Iris pigment epithelial cell (primary cell): ENCODE data around the gene ADRM1.

Experiments
- DNase-seq: peaks from one replicate; pipeline ENCODE4 v3.0.0-alpha.2; 2011; ENCODE audit warnings: low read depth

ADRM1 gene

DNA sequence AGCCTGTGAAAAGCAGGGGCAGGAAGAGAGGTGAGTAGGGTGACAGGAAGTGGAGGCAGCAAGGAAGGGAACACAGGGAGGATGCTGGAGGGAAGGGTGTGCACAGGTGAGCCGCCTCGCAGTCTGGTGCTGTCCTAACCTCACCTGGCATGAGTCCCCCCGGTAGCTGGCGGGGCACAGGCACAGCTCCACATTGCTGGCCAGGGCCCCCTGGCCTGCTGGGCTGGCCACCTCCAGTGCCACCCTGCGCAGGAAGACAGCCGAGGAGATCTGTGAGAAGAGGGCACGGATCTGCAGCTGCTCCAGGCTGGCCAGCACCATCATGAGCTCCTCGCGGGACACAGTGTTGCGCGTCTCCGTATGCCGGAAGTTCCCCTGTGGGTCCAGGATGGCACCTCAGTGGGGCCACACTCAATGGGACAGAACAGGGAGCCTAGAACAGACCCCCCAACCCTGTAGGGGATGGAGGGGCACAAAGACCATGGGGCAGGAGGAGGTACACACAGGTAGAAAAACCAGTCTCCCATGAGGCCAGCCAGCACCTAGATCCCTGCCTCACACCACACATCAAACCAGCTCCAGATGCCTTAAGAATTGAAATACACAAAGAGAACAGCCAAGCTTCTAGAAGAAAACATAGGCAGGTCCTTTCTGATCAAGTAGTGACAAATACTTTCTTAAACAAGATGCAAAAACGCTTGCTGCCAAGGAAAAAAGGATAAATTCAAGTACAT lies 22.5 kb downstream of the ADRM1 start:
- no peak for DNase-seq

DNA sequence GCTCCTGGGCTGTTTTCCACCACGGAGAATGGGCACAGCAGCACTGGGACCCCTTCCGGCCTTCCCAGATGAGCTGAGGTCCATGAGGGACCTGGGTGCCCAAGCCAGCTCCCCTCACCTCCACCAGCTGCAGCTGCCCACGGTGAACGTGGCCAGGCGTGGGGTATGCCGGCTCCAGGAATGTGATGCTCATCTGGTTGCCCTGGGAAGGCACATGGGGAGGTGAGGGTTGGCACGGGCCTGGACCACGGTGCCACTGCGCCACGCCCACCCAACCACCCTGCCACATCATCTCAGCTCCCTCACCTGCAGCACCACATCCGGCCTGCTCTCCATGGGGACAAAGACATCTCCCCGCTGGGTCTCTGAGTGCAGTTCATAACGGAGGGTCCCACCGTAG lies 23.8 kb downstream of the ADRM1 start:
- DNase-seq: no peak

DNA sequence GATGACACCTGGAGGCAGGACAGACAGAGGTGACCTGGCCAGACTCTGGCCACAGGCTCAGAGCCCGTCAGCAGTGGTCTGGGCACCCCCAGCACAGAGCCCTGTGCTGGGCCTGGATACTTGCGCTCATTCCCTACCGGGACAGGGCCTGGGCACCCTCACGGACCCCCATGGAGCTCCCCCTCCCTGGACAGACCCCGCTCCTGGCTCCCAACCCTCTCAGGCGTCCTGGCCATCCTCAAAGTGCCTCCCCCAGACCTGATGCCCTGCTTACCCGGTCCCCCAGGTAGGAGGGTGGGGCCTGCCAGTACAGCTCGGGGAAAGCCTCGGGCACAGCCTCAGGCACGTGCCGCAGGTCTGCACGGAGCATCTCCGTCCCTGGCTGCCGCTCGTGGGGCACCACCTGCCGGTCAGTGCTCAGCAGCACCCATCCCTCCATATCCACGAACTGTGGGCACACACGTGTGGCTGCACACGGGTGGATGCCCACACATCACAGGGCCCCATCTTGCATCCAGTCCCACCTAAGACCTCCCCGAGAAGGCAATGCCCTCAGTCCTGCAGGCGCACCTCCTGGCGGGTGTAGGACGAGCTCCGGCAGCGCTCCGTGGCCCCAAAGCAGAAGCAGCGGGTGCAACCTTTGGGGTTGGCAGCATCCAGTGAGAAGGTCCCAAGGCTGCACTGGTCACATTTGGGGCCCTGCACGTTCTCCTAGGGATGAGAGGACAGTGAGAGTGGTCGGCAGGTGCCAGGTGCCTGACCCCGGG lies 24.3 kb downstream of the ADRM1 start:
- no peak for DNase-seq

DNA sequence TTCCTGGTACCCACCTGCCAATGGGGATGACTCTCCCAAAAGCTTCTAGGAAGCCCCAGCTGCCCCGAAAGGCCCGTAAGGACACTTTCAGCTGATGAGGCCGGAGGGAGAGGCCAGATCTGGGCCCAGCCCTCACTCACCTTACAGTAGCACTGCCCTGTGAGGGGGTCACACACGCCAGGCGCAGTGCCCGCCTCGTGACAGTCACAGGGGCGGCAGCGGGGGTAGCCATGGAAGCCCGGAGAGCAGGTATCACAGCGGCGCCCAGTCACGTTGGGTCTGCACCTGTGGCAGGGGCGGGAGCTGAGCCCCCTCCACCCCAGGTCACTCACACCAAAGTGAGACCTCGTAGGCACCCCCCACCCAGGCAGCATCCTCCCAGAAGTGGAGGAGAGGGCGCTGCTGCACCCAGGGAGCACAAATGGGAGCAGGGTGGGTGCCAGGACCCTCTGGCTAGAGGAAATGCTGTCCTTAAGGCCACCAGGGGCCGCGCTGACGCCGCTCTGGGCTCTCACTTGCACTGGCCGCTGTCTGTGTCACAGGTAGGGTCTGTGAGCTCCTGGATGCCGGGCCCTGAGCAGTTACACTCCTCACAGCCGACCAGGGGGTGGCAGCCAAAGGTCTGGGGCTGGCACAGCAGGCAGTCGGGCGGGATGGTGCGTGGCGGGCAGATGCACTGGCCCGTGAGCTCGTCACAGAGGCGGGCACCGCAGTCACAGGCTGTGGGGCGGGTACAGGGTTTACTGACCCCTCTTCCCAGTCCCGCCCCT lies 25.1 kb downstream of the ADRM1 start:
- no peak for DNase-seq

DNA sequence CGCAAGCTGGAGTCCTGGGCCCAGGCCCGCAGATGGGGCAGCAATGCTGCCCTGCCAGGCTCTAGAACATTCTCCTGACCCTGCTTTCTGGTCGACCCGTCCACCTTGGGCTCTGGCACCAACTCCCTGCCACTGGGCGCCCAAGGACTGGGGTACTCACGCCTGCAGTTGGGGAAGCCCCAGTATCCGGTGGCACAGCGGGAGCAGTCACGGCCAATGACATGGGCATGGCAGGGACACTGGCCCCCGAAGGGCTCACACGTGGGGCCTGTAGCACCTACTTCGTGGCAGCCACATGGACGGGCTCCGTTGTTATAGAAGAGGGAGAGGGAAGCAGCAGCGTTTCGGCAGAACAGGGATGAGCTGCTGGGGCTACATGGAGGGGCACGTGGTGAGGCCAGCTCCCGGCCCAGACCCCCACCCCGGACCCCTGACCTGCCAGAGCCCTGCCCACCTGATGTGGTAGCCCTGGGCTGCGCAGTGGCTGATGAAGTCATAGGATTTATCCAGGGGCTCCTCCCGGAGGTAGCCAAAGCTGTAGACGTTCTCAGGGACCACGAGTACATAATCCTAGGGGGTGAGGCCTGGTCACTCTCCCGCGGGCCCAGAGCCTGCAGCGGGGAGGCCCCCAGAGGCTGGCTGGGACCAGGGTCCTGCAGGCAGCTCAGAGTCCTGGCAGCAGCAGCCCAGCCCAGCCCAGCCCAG lies 26.0 kb downstream of the ADRM1 start:
- no peak for DNase-seq

DNA sequence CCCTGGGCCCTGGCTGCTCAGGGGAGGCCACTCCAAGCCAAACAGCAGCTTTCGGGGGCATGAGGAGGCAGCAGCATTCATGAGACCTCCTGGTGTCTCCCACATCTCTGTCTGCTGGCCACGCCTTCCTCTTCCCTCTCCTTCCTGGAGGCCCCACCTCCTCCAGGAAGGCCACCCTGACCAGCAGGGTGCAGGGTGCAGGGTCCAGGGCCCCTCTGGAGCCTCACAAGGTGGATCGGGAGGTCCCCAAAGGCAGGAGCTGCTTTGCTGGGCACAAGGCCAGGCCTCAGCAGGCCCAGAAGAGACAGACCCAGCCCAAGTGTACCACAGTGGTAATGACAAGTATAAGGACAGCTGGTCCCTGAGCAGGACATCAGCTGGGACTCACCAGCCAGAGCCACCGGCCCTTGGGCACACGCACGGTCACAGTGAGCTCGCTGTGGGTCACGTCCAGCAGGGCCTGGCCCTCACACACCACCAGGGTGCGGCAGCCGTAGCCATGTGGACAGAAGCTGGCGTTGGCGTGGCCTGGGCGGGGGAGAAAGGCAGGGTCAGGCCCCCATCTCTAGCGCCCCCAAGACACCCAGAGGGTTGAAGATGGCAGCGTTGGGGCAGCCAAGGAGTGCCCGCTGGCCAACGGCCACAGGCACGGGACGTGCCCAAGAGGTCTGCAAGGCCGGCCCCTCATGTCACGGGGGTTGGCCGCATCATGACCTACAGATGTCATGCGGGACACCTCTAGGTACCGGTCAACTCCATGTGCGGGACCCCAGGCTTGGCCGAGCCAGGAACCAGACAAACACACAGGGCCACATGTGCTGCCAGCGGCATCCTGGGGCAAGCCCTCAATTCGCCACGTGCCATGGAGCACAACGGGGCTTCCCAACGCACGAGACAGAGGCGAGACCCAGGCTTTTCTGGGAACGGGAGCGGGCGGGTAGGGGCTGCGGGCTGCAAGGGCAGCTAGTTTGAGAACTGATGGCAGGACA lies 26.9 kb downstream of the ADRM1 start:
- no peak for DNase-seq

DNA sequence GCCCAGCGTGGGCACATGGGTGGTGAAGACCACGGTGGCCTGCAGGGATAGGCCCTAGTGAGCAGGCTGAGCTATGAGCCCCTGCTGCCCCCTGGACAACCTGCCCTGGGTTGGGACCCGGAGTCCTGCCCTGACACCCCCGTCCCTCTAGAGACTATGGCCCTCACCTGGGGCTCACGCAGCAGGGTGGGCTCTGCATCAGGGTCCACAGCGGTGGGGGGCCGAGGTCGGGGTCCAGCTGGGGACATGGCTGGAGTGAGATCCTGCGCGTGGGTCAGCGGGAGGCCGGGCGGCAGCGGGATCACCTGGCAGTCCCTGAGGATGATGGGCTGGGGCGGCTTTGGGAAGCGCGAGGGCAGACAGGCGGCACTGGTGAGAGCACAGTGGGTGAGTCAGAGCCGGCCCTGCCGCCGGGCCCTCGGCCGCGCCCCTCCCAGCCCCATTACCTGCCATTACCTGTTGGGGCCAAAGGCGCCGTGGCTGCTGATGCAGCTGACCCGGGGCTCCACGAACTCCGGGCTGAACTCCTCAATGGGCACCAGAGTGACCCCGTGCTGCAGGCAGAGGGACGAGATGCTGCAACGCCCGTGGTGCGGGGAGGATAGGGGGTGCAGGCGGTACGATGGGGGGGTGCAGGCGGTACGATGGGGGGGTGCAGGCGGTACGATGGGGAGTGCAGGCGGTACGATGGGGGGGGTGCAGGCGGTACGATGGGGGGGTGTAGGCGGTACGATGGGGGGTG lies 27.9 kb downstream of the ADRM1 start:
- DNase-seq: no peak

DNA sequence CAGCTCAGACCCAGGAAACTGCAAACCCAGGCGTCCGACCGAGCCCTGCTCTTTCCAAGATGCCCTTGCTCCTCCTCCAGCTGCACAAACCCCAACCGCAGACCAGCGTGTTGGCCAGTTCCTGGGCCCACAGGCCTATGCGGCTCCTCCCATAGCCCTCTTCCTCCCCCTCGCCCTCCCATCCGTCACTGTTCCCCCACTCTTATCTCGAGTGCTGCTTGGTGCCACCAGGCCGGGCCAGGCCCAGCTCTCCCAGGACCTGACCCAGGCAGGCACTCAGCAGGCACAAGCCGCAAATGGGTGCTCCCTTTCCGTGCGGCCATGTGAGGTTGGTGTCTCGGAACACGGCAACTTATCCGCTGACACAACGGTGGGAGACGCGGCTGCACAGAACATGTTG lies 28.6 kb downstream of the ADRM1 start:
- DNase-seq: no peak

DNA sequence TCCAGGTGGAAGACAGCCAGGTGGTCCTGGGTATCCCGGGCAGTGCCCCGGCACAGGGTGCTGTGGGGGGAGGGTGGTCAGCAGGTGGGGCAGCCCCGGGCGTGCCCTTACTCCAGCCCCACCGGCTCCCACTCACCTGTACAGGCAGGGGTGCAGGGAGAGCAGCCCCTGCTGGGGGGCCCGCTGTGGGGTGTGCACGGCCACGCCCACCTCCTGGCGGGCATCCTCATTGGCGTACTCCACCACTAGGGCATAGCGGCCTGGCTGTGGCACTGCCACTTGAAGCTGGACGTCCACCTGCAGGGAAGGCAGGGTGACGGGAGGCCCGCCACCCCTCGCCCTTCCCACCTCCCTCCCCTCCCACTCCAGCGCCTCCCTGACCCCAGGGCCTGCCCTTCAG lies 29.6 kb downstream of the ADRM1 start:
- no peak for DNase-seq

DNA sequence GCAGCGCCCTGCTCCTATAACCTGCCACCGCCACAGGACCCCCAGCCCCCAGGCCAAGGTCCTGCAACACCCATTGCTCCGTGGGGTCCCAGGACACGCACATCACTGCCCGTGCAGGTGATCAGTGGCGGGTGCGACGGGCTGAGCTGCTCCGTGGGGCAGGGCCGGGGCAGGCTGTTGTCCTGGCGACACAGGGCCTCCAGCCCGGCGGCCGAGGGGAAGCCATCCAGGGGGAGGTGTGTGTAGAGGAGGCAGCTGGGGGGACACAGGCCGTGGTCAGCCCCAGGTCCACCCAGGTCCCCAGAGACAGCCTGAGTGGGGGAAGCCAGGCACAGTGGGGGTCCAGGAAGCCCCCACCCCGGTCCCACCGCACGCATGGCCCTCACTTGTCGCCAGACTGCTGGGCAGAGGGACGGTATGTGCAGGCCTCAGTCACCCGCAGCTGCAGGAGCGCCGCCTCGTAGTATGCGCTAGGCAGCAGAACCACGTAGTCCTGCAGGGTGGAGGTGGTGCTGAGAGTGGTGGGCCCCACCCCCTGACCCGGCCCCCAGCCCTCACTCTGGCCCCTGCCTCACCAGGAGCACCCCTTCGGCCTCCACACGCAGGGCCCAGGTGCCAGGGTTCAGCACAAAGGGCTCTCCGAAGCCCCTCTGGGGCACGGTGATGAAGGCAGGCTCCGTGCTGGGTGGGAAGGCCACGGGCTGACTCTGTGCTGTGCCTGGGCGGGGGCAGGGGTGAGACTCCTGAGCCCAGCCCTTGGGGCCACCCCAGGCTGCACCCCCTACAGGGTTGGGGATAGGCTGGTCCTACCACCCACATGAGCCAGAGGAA lies 30.4 kb downstream of the ADRM1 start:
- DNase-seq: no peak

DNA sequence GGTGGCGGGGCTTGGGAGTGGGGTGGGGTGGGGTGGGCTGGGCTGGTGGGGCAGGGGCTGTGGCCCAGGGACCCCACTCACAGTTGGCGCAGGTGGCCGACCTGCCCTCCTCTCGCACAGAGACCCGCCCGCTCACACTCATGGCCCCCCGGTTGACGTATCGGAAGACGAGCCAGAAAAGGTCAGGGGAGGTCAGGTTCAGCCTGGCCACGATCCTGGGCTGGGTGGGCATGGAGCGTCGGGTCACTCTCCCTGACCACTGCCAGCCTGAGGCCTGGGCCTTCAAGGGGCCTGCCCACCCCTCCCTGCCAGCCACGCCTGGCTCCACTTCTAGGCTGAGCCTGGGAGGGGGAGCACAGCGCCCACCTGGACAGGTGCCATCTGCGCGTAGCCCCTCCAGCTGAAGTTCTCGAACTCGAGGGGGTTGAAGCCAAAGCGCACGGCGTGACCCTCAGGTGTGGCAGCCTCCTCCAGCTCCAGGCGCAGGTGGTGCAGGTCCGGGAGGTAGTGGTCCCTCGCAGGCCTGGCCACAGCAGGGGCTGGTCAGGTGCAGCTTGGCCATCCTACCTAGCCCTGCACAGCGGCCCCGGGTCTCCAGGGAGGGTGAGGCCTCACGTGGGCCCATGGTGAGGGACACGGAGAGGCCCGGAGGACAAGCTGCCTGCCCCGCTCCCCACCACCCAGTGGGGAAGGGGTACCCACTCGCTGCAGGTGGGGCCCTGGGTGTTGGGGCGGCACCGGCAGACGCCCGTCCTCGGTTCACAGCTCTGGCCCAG lies 31.2 kb downstream of the ADRM1 start:
- DNase-seq: no peak

DNA sequence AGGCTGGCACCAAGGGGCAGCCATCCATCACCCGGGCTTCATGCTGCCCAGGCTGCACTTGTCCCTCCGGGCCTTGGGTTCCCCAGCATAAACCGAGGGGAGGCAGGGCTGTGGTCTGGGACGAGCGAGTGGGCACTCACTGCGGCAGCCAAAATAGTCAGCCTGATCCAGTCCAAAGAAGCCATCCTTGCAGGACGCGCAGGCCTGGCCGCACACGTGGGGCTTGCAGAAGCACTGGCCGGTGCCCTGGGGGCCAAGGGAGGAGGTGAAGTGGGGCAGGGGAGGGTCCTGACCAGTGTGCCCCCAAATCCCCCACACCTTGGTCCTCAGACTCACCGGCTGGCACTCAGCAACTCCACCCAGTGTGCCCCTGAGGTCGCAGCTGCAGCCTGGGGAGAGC lies 32.1 kb downstream of the ADRM1 start:
- DNase-seq: no peak

DNA sequence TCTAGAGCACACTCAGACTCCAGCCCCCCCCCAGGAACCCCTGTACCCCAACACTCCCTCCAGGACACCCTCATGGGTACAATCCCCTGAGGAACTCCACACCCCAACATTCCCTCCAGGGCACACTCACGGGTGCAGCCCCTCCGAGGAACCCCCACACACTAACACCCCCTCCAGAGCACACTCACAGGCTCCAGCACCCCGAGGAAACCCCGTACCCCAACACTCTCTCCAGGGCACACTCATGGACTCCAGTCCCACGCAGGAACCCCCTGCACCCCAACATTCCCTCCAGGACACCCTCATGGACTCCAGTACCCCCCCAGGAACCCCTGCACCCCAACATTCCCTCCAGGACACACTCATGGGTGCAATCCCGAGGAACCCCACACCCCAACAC lies 32.7 kb downstream of the ADRM1 start:
- DNase-seq: no peak

DNA sequence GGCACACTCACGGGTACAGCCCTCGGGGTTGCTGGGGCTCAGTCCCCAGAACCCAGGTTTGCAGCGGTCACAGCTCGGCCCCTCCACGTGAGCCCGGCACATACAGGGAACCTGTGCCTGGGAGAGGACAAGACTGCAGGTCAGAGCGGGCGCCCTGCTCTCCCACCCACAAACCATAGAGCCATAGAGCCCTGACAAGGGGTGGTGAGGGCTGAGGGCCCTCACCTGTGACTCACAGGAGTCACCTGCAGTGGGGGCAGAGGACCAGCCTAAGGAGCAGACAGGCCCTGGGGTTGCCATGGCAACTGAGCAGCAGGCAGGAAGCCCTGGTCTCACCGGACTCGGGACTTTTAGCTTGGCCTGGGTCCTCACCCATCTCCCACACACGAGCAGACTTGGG lies 33.5 kb downstream of the ADRM1 start:
- no peak for DNase-seq

DNA sequence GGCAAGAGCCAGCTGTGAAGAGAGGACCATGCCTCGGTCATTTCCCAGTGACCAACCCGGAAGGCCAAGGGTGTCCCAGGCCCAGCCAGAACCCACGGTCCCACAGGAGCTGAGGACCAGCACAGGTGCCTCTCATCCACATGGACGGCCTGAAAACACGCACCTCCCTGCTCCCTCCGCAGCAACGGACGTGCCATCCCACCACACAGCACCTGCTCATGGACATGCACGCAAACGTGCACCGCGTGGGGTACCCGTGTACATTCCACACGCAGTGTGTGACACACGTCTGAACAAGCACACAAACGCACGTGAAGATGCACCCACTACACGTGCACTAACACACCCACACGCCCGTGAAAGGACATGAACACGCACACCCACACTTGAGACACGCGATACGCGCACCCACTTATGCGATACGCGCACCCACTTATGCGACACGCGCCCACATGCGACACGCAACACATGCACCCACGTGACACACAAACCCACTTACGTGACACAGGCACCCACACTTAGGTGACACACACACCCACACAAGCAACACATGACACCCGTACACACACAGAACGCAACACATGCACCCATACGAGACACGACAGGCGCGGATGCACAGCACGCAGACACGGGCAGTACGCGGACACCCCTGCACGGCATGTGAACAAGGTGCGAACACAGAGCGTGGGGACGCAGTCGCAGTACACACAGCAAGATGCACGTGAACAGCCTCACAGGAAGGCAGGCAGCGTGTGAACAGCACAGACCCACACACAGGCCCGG lies 34.2 kb downstream of the ADRM1 start:
- no peak for DNase-seq

DNA sequence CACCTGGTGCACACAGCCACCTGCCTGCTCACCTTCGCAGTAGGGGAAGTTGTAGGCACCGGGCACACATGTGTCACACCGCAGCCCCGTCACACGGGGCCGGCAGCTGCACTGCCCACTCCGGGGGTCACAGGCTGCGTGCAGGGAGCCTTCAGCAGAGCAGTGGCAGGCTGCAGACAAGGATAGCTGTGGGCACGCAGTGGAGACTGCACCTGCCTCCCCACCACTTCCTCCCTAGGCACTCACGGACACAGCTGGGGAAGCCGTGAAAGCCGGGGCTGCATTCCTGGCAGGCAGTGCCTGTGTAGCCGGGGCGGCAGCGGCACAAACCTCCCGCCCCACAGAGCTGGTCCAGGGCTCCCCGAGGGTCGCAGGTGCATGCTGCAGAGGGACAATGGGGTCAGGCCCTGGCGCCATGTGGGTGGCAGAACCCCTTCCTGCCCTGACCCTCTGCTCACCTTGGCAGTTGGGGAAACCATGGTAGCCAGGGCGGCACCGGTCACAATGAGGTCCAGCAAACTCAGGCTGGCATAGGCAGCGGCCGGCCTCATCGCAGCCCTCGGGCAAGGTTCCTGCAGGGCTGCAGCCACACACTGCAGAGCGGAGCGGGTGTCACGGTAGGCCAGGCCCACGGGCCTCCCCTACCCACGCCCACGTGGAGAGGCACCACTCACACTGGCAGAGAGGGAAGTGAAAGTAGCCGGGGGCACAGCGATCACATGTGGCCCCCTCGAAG lies 34.9 kb downstream of the ADRM1 start:
- no peak for DNase-seq

DNA sequence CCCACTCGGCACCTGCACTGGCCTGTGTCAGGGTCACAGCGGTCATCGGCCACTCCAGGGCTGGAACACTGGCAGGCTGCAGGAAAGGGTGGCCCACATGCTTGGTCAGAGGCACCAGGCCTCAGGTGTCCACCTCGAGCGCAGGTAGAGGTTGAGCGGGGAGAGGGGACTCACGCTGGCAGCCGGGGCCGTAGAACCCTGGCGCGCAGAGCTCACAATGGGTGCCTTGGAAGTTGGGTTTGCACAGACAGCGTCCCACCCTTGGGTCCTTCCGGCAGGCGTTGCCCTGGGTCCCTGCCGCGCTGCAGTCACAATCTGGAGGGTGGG lies 35.5 kb downstream of the ADRM1 start:
- DNase-seq: no peak
